B cell (primary cell): ENCODE measurements around the gene SIK3. TPM values are rescaled to one million over a fixed set of nuclear protein-coding genes. Genes with fewer than 3 reads are reported as not detected.
A peak's percentile ranks its signal among the peaks of the same experiment; 100 is the strongest.

ENCODE experiments used
- ATAC-seq: fragments of 200-7000 bp; cut with Tn5 transposase; one replicate; pipeline ENCODE4 v1.10.0; 2021; ENCODE audit warnings: low read depth, mild to moderate bottlenecking, moderate number of reproducible peaks, moderate library complexity
- CTCF ChIA-PET: fragments of 350-600 bp; sonication (Branson Sonifier 250); formaldehyde crosslinking; loops from one replicate; lab custom pipeline; 2021; ENCODE audit warnings: antibody characterized with exemption, inconsistent platforms; lab: Charles Lee
- POLR2A ChIA-PET: fragments of 350-600 bp; sonication (Branson Sonifier 250); formaldehyde crosslinking; loops from one replicate; lab custom pipeline; 2021; ENCODE audit warnings: antibody characterized with exemption; lab: Charles Lee
- DNase-seq: peaks from one replicate; pipeline ENCODE4 v3.0.0; 2013
- H2AFZ ChIP-seq: 2 replicates; pipeline ENCODE4 v1.6.1; 2012; ENCODE audit warnings: mild to moderate bottlenecking, low read depth, low read length; ENCODE audit not compliant: insufficient read depth, poor library complexity, severe bottlenecking
- H3K27ac ChIP-seq, 2 donors: 1 replicate in 1 of 2; 2 replicates in 1 of 2; pipeline ENCODE4 v1.5.1; 2012 to 2013; ENCODE audit warnings: low read length in 2 of 2, mild to moderate bottlenecking in 2 of 2, moderate library complexity in 1 of 2
- H3K27me3 ChIP-seq, 4 experiments: fragments of 200-600 bp in 1 of 4; sonication (generic) in 1 of 4; replicated peaks in 1 of 4; 1 replicate in 2 of 4; 2 replicates in 2 of 4; pipeline versions ENCODE4 v1.6.1 to v1.7.0; 2013 to 2016; ENCODE audit warnings: low read length in 3 of 4, mild to moderate bottlenecking in 2 of 4, mixed read lengths in 1 of 4, moderate library complexity in 1 of 4; ENCODE audit not compliant: insufficient read depth in 4 of 4, control insufficient read depth in 3 of 4; ENCODE audit errors: control extremely low read depth in 1 of 4
- H3K36me3 ChIP-seq, 2 experiments: replicated peaks in 1 of 2; 1 replicate in 1 of 2; 2 replicates in 1 of 2; pipeline versions ENCODE4 v1.6.1 to v1.7.1; 2013; ENCODE audit warnings: low read length in 1 of 2; ENCODE audit not compliant: insufficient read depth in 2 of 2, control insufficient read depth in 1 of 2; ENCODE audit errors: control extremely low read depth in 1 of 2, extremely low read depth in 1 of 2
- H3K4me1 ChIP-seq, 2 donors: fragments of 200-600 bp in 1 of 2; sonication (generic) in 1 of 2; 1 replicate in 1 of 2; 2 replicates in 1 of 2; pipeline versions ENCODE4 v1.5.1 to v1.6.1; 2013 to 2017; ENCODE audit warnings: low read length in 2 of 2; ENCODE audit not compliant: control insufficient read depth in 2 of 2, insufficient read depth in 2 of 2
- H3K4me2 ChIP-seq: replicated peaks from 2 replicates; pipeline ENCODE3; 2012; ENCODE audit warnings: mild to moderate bottlenecking, low read depth, low read length; ENCODE audit not compliant: poor library complexity, severe bottlenecking
- H3K4me3 ChIP-seq, 5 experiments: fragments of 200-600 bp in 1 of 5; sonication (generic) in 1 of 5; 1 replicate in 3 of 5; 2 replicates in 2 of 5; pipeline versions ENCODE4 v1.5.1 to v1.7.0; 2011 to 2016; ENCODE audit warnings: low read length in 4 of 5, mild to moderate bottlenecking in 4 of 5, low read depth in 2 of 5, control low read depth in 1 of 5, moderate library complexity in 1 of 5; ENCODE audit not compliant: insufficient read depth in 1 of 5; ENCODE audit errors: control extremely low read depth in 1 of 5, extremely low read depth in 1 of 5
- H3K79me2 ChIP-seq: fragments of 200-600 bp; sonication (generic); one replicate; pipeline ENCODE4 v1.6.0; 2016; ENCODE audit warnings: low read length; ENCODE audit not compliant: control insufficient read depth, insufficient read depth
- H3K9ac ChIP-seq: fragments of 200-600 bp; sonication (generic); 2 replicates; pipeline ENCODE4 v1.6.1; 2017; ENCODE audit warnings: mild to moderate bottlenecking, low read length, moderate library complexity
- H3K9me3 ChIP-seq, 3 donors: one replicate each; pipeline versions ENCODE4 v1.6.1 to v1.7.1; 2013; ENCODE audit warnings: low read length in 2 of 3; ENCODE audit not compliant: control insufficient read depth in 2 of 3, insufficient read depth in 1 of 3; ENCODE audit errors: control extremely low read depth in 1 of 3
- H4K20me1 ChIP-seq: 2 replicates; pipeline ENCODE4 v1.6.0; 2012; ENCODE audit warnings: mild to moderate bottlenecking, low read length; ENCODE audit not compliant: insufficient read depth, control insufficient read depth, poor library complexity, severe bottlenecking
- H3K27ac Mint-ChIP-seq: one replicate; pipeline ENCODE4 v1.8.0; 2021; ENCODE audit warnings: mixed read lengths
- H3K27me3 Mint-ChIP-seq: one replicate; pipeline ENCODE4 v1.8.0; 2021; ENCODE audit warnings: mixed read lengths
- H3K4me1 Mint-ChIP-seq: one replicate; pipeline ENCODE4 v1.8.0; 2021; ENCODE audit warnings: mixed read lengths
- H3K4me3 Mint-ChIP-seq: one replicate; pipeline ENCODE4 v1.8.0; 2021; ENCODE audit warnings: mixed read lengths
- H3K9me3 Mint-ChIP-seq: one replicate; pipeline ENCODE4 v1.8.0; 2022; ENCODE audit warnings: mixed read lengths; ENCODE audit not compliant: insufficient read depth
- EZH2 ChIP-seq: IDR thresholded peaks from 2 replicates; pipeline ENCODE4 v1.6.1; 2012; ENCODE audit warnings: borderline replicate concordance, low read depth, mild to moderate bottlenecking, moderate library complexity, low read length; ENCODE audit not compliant: insufficient read depth, poor library complexity, severe bottlenecking
- WGBS: methylation state at CpG from one replicate; pipeline ENCODE4 v1.1.5; 2013; ENCODE audit warnings: missing lambda C conversion rate; ENCODE audit not compliant: insufficient coverage; 5-methylcytosine and 5-hydroxymethylcytosine counted together
- intact Hi-C: fragments of 100-400 bp; cut with micrococcal nuclease; formaldehyde crosslinking; loops from one replicate; pipeline ENCODE4 v1.10.0; 2022
- polyA plus RNA-seq: library from polyadenylated mRNA; depleted of rRNA; stranded (reverse); fragments of >200 nt; gene quantifications from 2 replicates; pipeline ENCODE4 v1.2.3, GENCODE V29; 2012
- total RNA-seq, 2 donors: library from RNA; stranded (reverse); fragments of 120-200 nt in 1 of 2; gene quantifications; 1 replicate in 1 of 2; 2 replicates in 1 of 2; pipeline versions ENCODE4 v1.2.3 to v1.2.4, GENCODE V29; 2013 to 2022
- TF ChIP-seq, protein P1 (sequence below): fragments of 200-600 bp; IDR thresholded peaks from one replicate; pipeline ENCODE4 v1.8.0; 2022; ENCODE audit warnings: antibody characterized with exemption, mild to moderate bottlenecking

The SIK3 gene
- total and polyA plus RNA-seq, 2 donors (not counting 1 experiment from before 2014, with no cell fraction given) = 36.5 to 180 TPM

DNA sequence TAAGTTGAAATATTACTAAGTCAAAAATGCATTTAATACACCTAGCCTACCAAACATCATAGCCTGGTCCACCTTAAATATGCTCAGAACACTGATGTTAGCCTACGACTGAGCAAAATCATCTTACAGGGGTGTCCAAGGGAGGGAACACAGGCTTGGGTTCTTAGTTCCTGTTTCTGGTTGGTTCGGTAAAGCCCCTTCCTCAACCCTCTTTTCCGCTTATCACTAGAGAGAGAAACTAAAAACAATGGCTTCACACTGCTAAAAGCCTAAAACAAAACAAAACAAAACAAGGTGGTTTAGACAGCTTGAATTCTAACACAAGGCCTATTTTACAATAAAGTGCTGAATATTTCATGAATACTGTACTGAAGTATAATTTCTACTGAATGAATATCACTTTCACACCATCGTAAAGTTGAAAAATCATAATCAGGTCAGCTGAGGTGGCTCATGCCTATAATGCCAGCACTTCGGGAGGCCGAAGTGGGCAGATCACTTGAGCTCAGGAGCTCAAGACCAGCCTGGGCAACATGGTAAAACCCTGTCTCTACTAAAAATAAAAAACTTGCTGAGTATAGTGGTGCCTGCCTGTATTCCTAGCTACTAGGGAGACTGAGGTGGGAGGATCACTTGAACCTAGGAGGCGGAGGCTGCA, 118.0 kb downstream of the SIK3 start:
- TF ChIP-seq EZH2 = no peak
- TF ChIP-seq, protein P1, sequence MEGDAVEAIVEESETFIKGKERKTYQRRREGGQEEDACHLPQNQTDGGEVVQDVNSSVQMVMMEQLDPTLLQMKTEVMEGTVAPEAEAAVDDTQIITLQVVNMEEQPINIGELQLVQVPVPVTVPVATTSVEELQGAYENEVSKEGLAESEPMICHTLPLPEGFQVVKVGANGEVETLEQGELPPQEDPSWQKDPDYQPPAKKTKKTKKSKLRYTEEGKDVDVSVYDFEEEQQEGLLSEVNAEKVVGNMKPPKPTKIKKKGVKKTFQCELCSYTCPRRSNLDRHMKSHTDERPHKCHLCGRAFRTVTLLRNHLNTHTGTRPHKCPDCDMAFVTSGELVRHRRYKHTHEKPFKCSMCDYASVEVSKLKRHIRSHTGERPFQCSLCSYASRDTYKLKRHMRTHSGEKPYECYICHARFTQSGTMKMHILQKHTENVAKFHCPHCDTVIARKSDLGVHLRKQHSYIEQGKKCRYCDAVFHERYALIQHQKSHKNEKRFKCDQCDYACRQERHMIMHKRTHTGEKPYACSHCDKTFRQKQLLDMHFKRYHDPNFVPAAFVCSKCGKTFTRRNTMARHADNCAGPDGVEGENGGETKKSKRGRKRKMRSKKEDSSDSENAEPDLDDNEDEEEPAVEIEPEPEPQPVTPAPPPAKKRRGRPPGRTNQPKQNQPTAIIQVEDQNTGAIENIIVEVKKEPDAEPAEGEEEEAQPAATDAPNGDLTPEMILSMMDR = no peak
- Mint-ChIP-seq H3K4me3 (peak overlapping the region; percentile 85), H3K27me3 (no peaks in the 10 kb centered on the region), H3K4me1 (peaks cover 63% of the 10 kb centered on the region), H3K27ac (peak overlapping the region; percentile 95), H3K9me3 (no peaks in the 10 kb centered on the region)
- Histone ChIP-seq H3K9me3 (no peaks in the 10 kb centered on the region), H3K4me1 (peaks cover 62 to 66% of the 10 kb centered on the region in 2 donors), H3K79me2 (peaks cover 97% of the 10 kb centered on the region), H3K27ac (peak overlapping the region; percentile 91 to 94), H3K4me2 (peak overlapping the region; percentile 77), H3K36me3 (no peaks in the 10 kb centered on the region), H3K9ac (peak overlapping the region; percentile 66), H3K27me3 (no peaks in the 10 kb centered on the region), H3K4me3 (peak overlapping the region; percentile 11 to 65 (median 49)), H2AFZ (peak overlapping the region; percentile 67), H4K20me1 (no peaks in the 10 kb centered on the region)
- peak; percentile 97 for ATAC-seq
- DNase-seq = peak; percentile 88
- WGBS = no CpG with 5 or more reads among the region's 7 CpGs
- ChIA-PET POLR2A (interaction anchor here (0.6 to 1.5 kb wide), 2 partner anchors 43 to 64 kb away, joined by 5 to 7 read pairs; no protein-coding TSS in a partner anchor), CTCF (interaction anchor here (0.5 to 2.1 kb wide), 6 partner anchors 11 to 126 kb away, joined by 3 to 7 read pairs (median 3); no protein-coding TSS in a partner anchor)
- intact Hi-C loops = loop anchor here (1.0 to 5.0 kb wide), 4 partner anchors 42 to 117 kb away; no protein-coding TSS in a partner anchor
